Right lobe of liver (tissue), 4 donors: Measurements from ENCODE around the gene GCLC.

Experiments used
- POLR2A ChIP-seq: fragments of 450-650 bp; IDR thresholded peaks from one replicate; pipeline ENCODE4 v1.6.1; 2017; ENCODE audit warnings: antibody characterized with exemption, mild to moderate bottlenecking
- TF ChIP-seq, protein P1 (sequence below), 4 donors: fragments of 200-600 bp in 3 of 4; fragments of 450-650 bp in 1 of 4; IDR thresholded peaks; one replicate each; pipeline versions ENCODE4 v1.5.1 to v1.8.0; 2016 to 2022; ENCODE audit warnings: antibody characterized with exemption in 4 of 4, mild to moderate bottlenecking in 2 of 4
- donor health status: DM: no; HTN: no; CAD: no.
- donor health status: DM: no; HTN: no; CAD: no.
- donor health status: DM: no; HTN: yes; CAD: no.

DNA sequence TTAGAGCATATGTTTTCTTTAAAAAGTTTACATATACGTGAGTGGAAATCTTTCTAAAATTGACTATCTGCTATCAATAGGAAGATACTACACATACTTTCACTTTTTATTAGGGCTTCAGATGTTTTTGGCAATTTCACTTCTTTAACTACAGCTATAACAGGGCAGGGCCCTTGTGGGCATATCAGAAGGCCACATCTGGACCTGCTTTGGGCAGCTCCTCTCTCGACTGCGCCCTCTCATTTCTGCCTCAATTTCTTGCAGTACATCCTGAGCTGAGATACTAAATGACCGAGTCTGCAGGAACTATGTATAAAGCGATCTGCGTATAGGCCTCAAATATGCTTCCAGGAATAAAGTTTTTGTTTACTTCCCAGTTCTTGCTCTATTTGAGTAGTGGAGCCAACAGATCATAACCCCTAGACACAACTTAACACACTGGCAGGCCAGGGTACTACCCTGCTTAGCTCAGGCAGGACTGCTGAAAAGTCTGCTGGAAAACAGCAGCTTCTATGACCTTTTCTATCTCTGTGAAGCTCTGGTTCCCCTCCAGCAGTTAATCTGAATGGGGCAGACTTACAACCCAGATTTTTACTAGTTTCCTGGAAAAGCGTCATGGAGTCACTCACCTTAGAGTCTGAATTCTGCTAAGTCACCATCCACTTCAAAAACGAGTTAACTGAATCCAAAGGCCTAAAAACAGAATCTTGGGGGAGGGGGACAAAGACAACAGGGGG lies 12.7 kb downstream of the GCLC start:
- TF ChIP-seq, protein P1, sequence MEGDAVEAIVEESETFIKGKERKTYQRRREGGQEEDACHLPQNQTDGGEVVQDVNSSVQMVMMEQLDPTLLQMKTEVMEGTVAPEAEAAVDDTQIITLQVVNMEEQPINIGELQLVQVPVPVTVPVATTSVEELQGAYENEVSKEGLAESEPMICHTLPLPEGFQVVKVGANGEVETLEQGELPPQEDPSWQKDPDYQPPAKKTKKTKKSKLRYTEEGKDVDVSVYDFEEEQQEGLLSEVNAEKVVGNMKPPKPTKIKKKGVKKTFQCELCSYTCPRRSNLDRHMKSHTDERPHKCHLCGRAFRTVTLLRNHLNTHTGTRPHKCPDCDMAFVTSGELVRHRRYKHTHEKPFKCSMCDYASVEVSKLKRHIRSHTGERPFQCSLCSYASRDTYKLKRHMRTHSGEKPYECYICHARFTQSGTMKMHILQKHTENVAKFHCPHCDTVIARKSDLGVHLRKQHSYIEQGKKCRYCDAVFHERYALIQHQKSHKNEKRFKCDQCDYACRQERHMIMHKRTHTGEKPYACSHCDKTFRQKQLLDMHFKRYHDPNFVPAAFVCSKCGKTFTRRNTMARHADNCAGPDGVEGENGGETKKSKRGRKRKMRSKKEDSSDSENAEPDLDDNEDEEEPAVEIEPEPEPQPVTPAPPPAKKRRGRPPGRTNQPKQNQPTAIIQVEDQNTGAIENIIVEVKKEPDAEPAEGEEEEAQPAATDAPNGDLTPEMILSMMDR (IDR thresholded peaks at IDR 0.05): no peak
- TF ChIP-seq POLR2A: no peak
